ENCODE results near the gene LPP. TPM values are rescaled to one million over a fixed set of nuclear protein-coding genes. Genes with fewer than 3 reads are reported as not detected.
A peak's percentile ranks its signal among the peaks of the same experiment; 100 is the strongest.

The LPP gene
- total and polyA plus RNA-seq, 2 of the 13 experiments (the other 11 are each of a cell fraction or from before 2014, with no cell fraction given), result 19.2 to 29.9 TPM

GRCh38 chr3:188840290-188840689 lies 686.3 kb downstream of the LPP start (continued):
- TF ChIP-seq TERF1 (CRISPR knock-in tag; IDR thresholded peaks at IDR 0.05), result no peak
- 0 out of 2 replicates have a peak, but pooled peaks have one; percentile 25 for TF ChIP-seq HMG20A (CRISPR knock-in tag; IDR thresholded peaks at IDR 0.05; ENCODE audit: borderline replicate concordance)
- no peak for TF ChIP-seq TBP (CRISPR knock-in tag; IDR thresholded peaks at IDR 0.05)
- TF ChIP-seq ZFP41 (CRISPR knock-in tag; IDR thresholded peaks at IDR 0.05; ENCODE audit: borderline replicate concordance), result no peak
- TF ChIP-seq TARDBP (CRISPR knock-in tag; IDR thresholded peaks at IDR 0.05), result no peak
- TF ChIP-seq CBX5 (CRISPR knock-in tag; IDR thresholded peaks at IDR 0.05; ENCODE audit: borderline replicate concordance), result no peak
- TF ChIP-seq ZNF510 (CRISPR knock-in tag; IDR thresholded peaks at IDR 0.05; ENCODE audit: low read depth), result no peak
- no peak for TF ChIP-seq ZSCAN5A (CRISPR knock-in tag; IDR thresholded peaks at IDR 0.05; ENCODE audit: borderline replicate concordance)
- no peak for TF ChIP-seq RELA (CRISPR knock-in tag; IDR thresholded peaks at IDR 0.05)
- TF ChIP-seq SRSF9 (IDR thresholded peaks at IDR 0.05; ENCODE audit: borderline replicate concordance, insufficient read depth, low read depth, low read length, poor library complexity, severe bottlenecking), result no peak
- TF ChIP-seq MIER2 (CRISPR knock-in tag; IDR thresholded peaks at IDR 0.05), result no peak
- no peak for TF ChIP-seq XRCC5 (optimal IDR thresholded peaks at IDR 0.05; ENCODE audit: low read length)
- peak; percentile 70; the same call in 1 of the 2 replicates for TF ChIP-seq ZNF770 (CRISPR knock-in tag; IDR thresholded peaks at IDR 0.05)
- TF ChIP-seq, protein P1, sequence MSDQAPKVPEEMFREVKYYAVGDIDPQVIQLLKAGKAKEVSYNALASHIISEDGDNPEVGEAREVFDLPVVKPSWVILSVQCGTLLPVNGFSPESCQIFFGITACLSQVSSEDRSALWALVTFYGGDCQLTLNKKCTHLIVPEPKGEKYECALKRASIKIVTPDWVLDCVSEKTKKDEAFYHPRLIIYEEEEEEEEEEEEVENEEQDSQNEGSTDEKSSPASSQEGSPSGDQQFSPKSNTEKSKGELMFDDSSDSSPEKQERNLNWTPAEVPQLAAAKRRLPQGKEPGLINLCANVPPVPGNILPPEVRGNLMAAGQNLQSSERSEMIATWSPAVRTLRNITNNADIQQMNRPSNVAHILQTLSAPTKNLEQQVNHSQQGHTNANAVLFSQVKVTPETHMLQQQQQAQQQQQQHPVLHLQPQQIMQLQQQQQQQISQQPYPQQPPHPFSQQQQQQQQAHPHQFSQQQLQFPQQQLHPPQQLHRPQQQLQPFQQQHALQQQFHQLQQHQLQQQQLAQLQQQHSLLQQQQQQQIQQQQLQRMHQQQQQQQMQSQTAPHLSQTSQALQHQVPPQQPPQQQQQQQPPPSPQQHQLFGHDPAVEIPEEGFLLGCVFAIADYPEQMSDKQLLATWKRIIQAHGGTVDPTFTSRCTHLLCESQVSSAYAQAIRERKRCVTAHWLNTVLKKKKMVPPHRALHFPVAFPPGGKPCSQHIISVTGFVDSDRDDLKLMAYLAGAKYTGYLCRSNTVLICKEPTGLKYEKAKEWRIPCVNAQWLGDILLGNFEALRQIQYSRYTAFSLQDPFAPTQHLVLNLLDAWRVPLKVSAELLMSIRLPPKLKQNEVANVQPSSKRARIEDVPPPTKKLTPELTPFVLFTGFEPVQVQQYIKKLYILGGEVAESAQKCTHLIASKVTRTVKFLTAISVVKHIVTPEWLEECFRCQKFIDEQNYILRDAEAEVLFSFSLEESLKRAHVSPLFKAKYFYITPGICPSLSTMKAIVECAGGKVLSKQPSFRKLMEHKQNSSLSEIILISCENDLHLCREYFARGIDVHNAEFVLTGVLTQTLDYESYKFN (CRISPR knock-in tag; conservative IDR thresholded peaks at IDR 0.05), result 0 out of 2 replicates have a peak, but pooled peaks have one; percentile 30
- TF ChIP-seq SIX4 (CRISPR knock-in tag; IDR thresholded peaks at IDR 0.05), result no peak
- TF ChIP-seq, protein P2, sequence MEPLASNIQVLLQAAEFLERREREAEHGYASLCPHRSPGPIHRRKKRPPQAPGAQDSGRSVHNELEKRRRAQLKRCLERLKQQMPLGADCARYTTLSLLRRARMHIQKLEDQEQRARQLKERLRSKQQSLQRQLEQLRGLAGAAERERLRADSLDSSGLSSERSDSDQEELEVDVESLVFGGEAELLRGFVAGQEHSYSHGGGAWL (CRISPR knock-in tag; IDR thresholded peaks at IDR 0.05), result no peak
- TF ChIP-seq TAF15 (IDR thresholded peaks at IDR 0.05; ENCODE audit: low read depth, low read length, poor library complexity, severe bottlenecking), result no peak
- TF ChIP-seq, protein P3, sequence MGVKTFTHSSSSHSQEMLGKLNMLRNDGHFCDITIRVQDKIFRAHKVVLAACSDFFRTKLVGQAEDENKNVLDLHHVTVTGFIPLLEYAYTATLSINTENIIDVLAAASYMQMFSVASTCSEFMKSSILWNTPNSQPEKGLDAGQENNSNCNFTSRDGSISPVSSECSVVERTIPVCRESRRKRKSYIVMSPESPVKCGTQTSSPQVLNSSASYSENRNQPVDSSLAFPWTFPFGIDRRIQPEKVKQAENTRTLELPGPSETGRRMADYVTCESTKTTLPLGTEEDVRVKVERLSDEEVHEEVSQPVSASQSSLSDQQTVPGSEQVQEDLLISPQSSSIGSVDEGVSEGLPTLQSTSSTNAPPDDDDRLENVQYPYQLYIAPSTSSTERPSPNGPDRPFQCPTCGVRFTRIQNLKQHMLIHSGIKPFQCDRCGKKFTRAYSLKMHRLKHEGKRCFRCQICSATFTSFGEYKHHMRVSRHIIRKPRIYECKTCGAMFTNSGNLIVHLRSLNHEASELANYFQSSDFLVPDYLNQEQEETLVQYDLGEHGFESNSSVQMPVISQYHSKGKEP (CRISPR knock-in tag; IDR thresholded peaks at IDR 0.05), result no peak
- no peak for TF ChIP-seq NR3C1 (CRISPR knock-in tag; IDR thresholded peaks at IDR 0.05)
- TF ChIP-seq SMAD3 (CRISPR knock-in tag; IDR thresholded peaks at IDR 0.05), result no peak
- no peak for TF ChIP-seq CBFB (CRISPR knock-in tag; IDR thresholded peaks at IDR 0.05)
